Mesendoderm (in vitro differentiated cells): Measurements from ENCODE around the gene DDX49.

ENCODE experiments used
- DNase-seq: peaks from one replicate; pipeline ENCODE4 v3.0.0; 2013
- H2AK5ac ChIP-seq: 2 replicates; pipeline ENCODE4 v1.6.1; 2013; ENCODE audit warnings: low read length, inconsistent platforms
- H2BK120ac ChIP-seq: 2 replicates; pipeline ENCODE4 v1.6.1; 2013; ENCODE audit warnings: low read depth, mild to moderate bottlenecking, low read length, moderate library complexity, mixed read lengths
- H2BK15ac ChIP-seq: replicated peaks from 2 replicates; pipeline ENCODE4 v1.6.1; 2013; ENCODE audit warnings: low read depth, mild to moderate bottlenecking, moderate library complexity
- H2BK5ac ChIP-seq: 2 replicates; pipeline ENCODE4 v1.6.1; 2013; ENCODE audit warnings: low read length, inconsistent platforms
- H3K18ac ChIP-seq: 2 replicates; pipeline ENCODE4 v1.6.1; 2013; ENCODE audit warnings: mild to moderate bottlenecking, low read length, mixed read lengths
- H3K23ac ChIP-seq: one replicate; pipeline ENCODE4 v1.6.1; 2013; ENCODE audit warnings: low read length
- H3K27ac ChIP-seq: 2 replicates; pipeline ENCODE4 v1.5.1; 2013; ENCODE audit warnings: low read depth, mild to moderate bottlenecking, inconsistent platforms, low read length, moderate library complexity
- H3K27me3 ChIP-seq: 2 replicates; pipeline ENCODE4 v1.6.1; 2013; ENCODE audit warnings: low read length, control low read depth, mild to moderate bottlenecking, inconsistent platforms; ENCODE audit not compliant: insufficient read depth, poor library complexity
- H3K36me3 ChIP-seq: 2 replicates; pipeline ENCODE4 v1.6.1; 2013; ENCODE audit warnings: low read length, inconsistent platforms; ENCODE audit not compliant: control insufficient read depth, insufficient read depth
- H3K4ac ChIP-seq: one replicate; pipeline ENCODE4 v1.6.1; 2013; ENCODE audit warnings: low read depth, mild to moderate bottlenecking, low read length, moderate library complexity
- H3K4me1 ChIP-seq: 2 replicates; pipeline ENCODE4 v1.6.1; 2013; ENCODE audit warnings: low read depth, low read length, inconsistent platforms; ENCODE audit not compliant: control insufficient read depth
- H3K4me2 ChIP-seq: 2 replicates; pipeline ENCODE4 v1.6.1; 2013; ENCODE audit warnings: low read length
- H3K4me3 ChIP-seq: 2 replicates; pipeline ENCODE4 v1.5.1; 2013; ENCODE audit warnings: mild to moderate bottlenecking, low read length
- H3K56ac ChIP-seq: one replicate; pipeline ENCODE4 v1.6.1; 2013; ENCODE audit warnings: low read length
- H3K79me1 ChIP-seq: 2 replicates; pipeline ENCODE4 v1.6.1; 2013; ENCODE audit warnings: low read length, inconsistent platforms
- H3K79me2 ChIP-seq: 2 replicates; pipeline ENCODE4 v1.6.1; 2013; ENCODE audit warnings: mild to moderate bottlenecking, low read length; ENCODE audit not compliant: control insufficient read depth, insufficient read depth
- H3K9ac ChIP-seq: 2 replicates; pipeline ENCODE4 v1.6.1; 2013; ENCODE audit warnings: low read length, inconsistent platforms
- H4K5ac ChIP-seq: one replicate; pipeline ENCODE4 v1.6.1; 2013; ENCODE audit warnings: low read length
- H4K8ac ChIP-seq: one replicate; pipeline ENCODE4 v1.6.1; 2013; ENCODE audit warnings: low read depth, mild to moderate bottlenecking, control low read depth, low read length, moderate library complexity
- WGBS: extraction: QIAGEN DNeasy Blood & Tissue Kit; methylation state at CpG from one replicate; pipeline ENCODE4 v1.1.7; 2013; ENCODE audit warnings: low lambda C conversion rate, missing lambda C conversion rate; ENCODE audit not compliant: insufficient coverage; ENCODE audit errors: extremely low coverage; 5-methylcytosine and 5-hydroxymethylcytosine counted together

Gene DDX49

GRCh38 chr19:18908917-18909619, 10.4 kb upstream of the DDX49 start:
- Histone ChIP-seq H3K9ac (no peak overlapping the region), H3K4ac (no peak overlapping the region), H2BK15ac (no peak overlapping the region), H3K4me3 (no peak overlapping the region), H3K4me1 (no peaks in the 10 kb centered on the region), H3K56ac (no peak overlapping the region), H4K8ac (no peak overlapping the region), H3K79me1 (no peaks in the 10 kb centered on the region), H3K27ac (no peak overlapping the region), H3K79me2 (no peaks in the 10 kb centered on the region), H3K36me3 (peaks cover 5% of the 10 kb centered on the region), H3K18ac (no peak overlapping the region), H2BK120ac (no peak overlapping the region), H2AK5ac (no peak overlapping the region), H3K27me3 (no peaks in the 10 kb centered on the region), H4K5ac (no peak overlapping the region), H2BK5ac (no peak overlapping the region), H3K23ac (no peak overlapping the region), H3K4me2 (no peak overlapping the region)
- no peak for DNase-seq
- WGBS = no CpG with 5 or more reads among the region's 17 CpGs

- Histone ChIP-seq H3K4ac (no peak overlapping the region), H3K4me2 (no peak overlapping the region), H4K8ac (no peak overlapping the region), H3K79me1 (no peaks in the 10 kb centered on the region), H3K23ac (no peak overlapping the region), H2BK5ac (no peak overlapping the region), H3K4me1 (no peaks in the 10 kb centered on the region), H3K27me3 (no peaks in the 10 kb centered on the region), H3K18ac (no peak overlapping the region), H3K36me3 (peaks cover 5% of the 10 kb centered on the region), H3K56ac (no peak overlapping the region), H3K79me2 (no peaks in the 10 kb centered on the region), H3K27ac (no peak overlapping the region), H3K9ac (no peak overlapping the region), H2BK15ac (no peak overlapping the region), H3K4me3 (no peak overlapping the region), H4K5ac (no peak overlapping the region), H2BK120ac (no peak overlapping the region), H2AK5ac (no peak overlapping the region)
- DNase-seq = no peak
- WGBS = no CpG with 5 or more reads among the region's 10 CpGs
These were observed 9.5 kb upstream of the DDX49 start for GRCh38 chr19:18910010-18910409.

- Histone ChIP-seq H2BK15ac (no peak overlapping the region), H3K79me2 (peaks cover 3% of the 10 kb centered on the region), H3K4ac (no peak overlapping the region), H2BK5ac (no peak overlapping the region), H3K27ac (no peak overlapping the region), H3K27me3 (no peaks in the 10 kb centered on the region), H3K23ac (no peak overlapping the region), H3K79me1 (peaks cover 3% of the 10 kb centered on the region), H3K56ac (no peak overlapping the region), H3K4me2 (no peak overlapping the region), H3K4me3 (no peak overlapping the region), H4K8ac (no peak overlapping the region), H3K9ac (no peak overlapping the region), H2AK5ac (no peak overlapping the region), H3K36me3 (peaks cover 5% of the 10 kb centered on the region), H3K18ac (no peak overlapping the region), H3K4me1 (no peaks in the 10 kb centered on the region), H4K5ac (no peak overlapping the region), H2BK120ac (no peak overlapping the region)
- DNase-seq = no peak
- no CpG with 5 or more reads among the region's 19 CpGs for WGBS
These were observed 8.6 kb upstream of the DDX49 start for GRCh38 chr19:18910801-18911436.

DNA sequence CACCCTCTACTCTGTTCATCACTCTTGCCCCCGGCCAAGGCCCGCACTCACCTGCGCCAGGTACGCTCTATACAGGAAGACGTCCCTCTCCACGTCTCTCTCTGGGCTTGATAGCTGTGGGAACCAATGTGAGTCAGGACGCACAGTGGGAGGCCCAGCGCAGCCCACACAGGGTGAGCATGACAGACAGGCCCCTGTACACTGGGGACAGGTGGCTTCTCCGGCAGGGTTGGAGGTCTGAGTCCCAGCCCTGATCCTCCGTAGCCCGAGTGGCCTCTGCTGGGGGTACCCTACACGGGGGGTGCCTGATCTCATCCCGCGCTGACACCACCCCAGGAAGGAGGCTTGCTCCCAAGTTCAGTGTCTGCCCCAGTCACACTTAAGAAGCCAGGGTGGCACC, 6.6 kb upstream of the DDX49 start:
- Histone ChIP-seq H3K4ac (no peak overlapping the region), H3K23ac (no peak overlapping the region), H2BK15ac (no peak overlapping the region), H4K8ac (no peak overlapping the region), H3K4me2 (no peak overlapping the region), H2BK120ac (no peak overlapping the region), H2AK5ac (no peak overlapping the region), H3K27ac (no peak overlapping the region), H3K56ac (no peak overlapping the region), H2BK5ac (no peak overlapping the region), H3K4me3 (no peak overlapping the region), H3K18ac (no peak overlapping the region), H4K5ac (no peak overlapping the region), H3K4me1 (no peaks in the 10 kb centered on the region), H3K9ac (no peak overlapping the region), H3K79me2 (peaks cover 6% of the 10 kb centered on the region), H3K27me3 (no peaks in the 10 kb centered on the region), H3K36me3 (peaks cover 5% of the 10 kb centered on the region), H3K79me1 (peaks cover 3% of the 10 kb centered on the region)
- no CpG with 5 or more reads among the region's 14 CpGs for WGBS
- DNase-seq = no peak

- Histone ChIP-seq H3K36me3 (peaks cover 5% of the 10 kb centered on the region), H3K27ac (no peak overlapping the region)
- WGBS = no CpG with 5 or more reads among the region's 5 CpGs
These were observed 6.0 kb upstream of the DDX49 start for GRCh38 chr19:18913466-18913865.

More at GRCh38 chr19:18913466-18913865, 6.0 kb upstream of the DDX49 start:
- peaks cover 6% of the 10 kb centered on the region for H3K79me1 ChIP-seq
- no peak overlapping the region for H2BK15ac ChIP-seq
- no peak overlapping the region for H3K4me3 ChIP-seq
- H2BK120ac ChIP-seq = no peak overlapping the region
- H3K79me2 ChIP-seq = peaks cover 9% of the 10 kb centered on the region
- H3K23ac ChIP-seq = no peak overlapping the region
- H3K27me3 ChIP-seq = no peaks in the 10 kb centered on the region
- no peak overlapping the region for H3K56ac ChIP-seq
- no peak for DNase-seq
- H3K9ac ChIP-seq = no peak overlapping the region
- no peak overlapping the region for H2BK5ac ChIP-seq
- no peak overlapping the region for H4K8ac ChIP-seq
- H2AK5ac ChIP-seq = no peak overlapping the region
- no peak overlapping the region for H4K5ac ChIP-seq
- no peaks in the 10 kb centered on the region for H3K4me1 ChIP-seq
- no peak overlapping the region for H3K18ac ChIP-seq
- H3K4ac ChIP-seq = no peak overlapping the region
- H3K4me2 ChIP-seq = no peak overlapping the region
